ENCODE results near the gene MEIKIN. TPM values are rescaled to one million over a fixed set of nuclear protein-coding genes. Genes with fewer than 3 reads are reported as not detected.

Gene MEIKIN
- total RNA-seq, 1 experiment from 2014 or later, result not detected

- no peaks in the 10 kb centered on the region for H4K20me1 ChIP-seq (ENCODE audit: control insufficient read depth, insufficient read depth, insufficient read length)
- H3K9me3 Mint-ChIP-seq, result peaks cover 18 to 30% of the 10 kb centered on the region in 2 experiments
- WGBS (ENCODE audit: extremely low coverage, insufficient read length, low lambda C conversion rate), result no CpG with 5 or more reads among the region's 2 CpGs
Measured at GRCh38 chr5:131932235-131932634, 13.2 kb downstream of the MEIKIN start.

More at GRCh38 chr5:131932235-131932634, 13.2 kb downstream of the MEIKIN start:
- Histone ChIP-seq H2AK5ac (ENCODE audit: insufficient read length, low read length) (no peak overlapping the region), H2BK12ac (ENCODE audit: insufficient read length, low read depth, low read length) (no peak overlapping the region), H3K23me2 (ENCODE audit: insufficient read length, low read depth, low read length, poor library complexity, severe bottlenecking) (no peaks in the 10 kb centered on the region), H3T11ph (ENCODE audit: low read length) (no peak overlapping the region), H3K18ac (ENCODE audit: insufficient read length, low read depth, low read length) (no peak overlapping the region), H3K14ac (ENCODE audit: insufficient read depth, low read length) (no peak overlapping the region), H3K79me1 (ENCODE audit: insufficient read depth, low read depth, low read length, poor library complexity, severe bottlenecking) (no peaks in the 10 kb centered on the region), H3K9ac (ENCODE audit: extremely low read depth, insufficient read length, low read length) (no peak overlapping the region), H2BK5ac (ENCODE audit: insufficient read length, low read length) (no peak overlapping the region), H2BK15ac (ENCODE audit: low read depth, low read length) (no peak overlapping the region), H3K79me2 (ENCODE audit: insufficient read depth, low read length) (no peaks in the 10 kb centered on the region), H4K8ac (replicated peaks; ENCODE audit: insufficient read length, low read depth, low read length) (no peak overlapping the region), H4K91ac (ENCODE audit: insufficient read length, low read depth, low read length) (no peak overlapping the region), H2BK20ac (ENCODE audit: low read depth, low read length, poor library complexity, severe bottlenecking) (no peak overlapping the region), H3K4me2 (ENCODE audit: insufficient read depth, insufficient read length, low read length) (no peak overlapping the region), H2AFZ (ENCODE audit: low read length) (no peak overlapping the region), H4K5ac (ENCODE audit: insufficient read length, low read depth, low read length) (no peak overlapping the region), H3K27ac (ENCODE audit: insufficient read length, low read depth, low read length) (no peak overlapping the region), H2BK120ac (ENCODE audit: low read depth, low read length, poor library complexity, severe bottlenecking) (no peak overlapping the region), H3K56ac (ENCODE audit: insufficient read length, low read depth, low read length) (no peak overlapping the region), H3K27me3 (ENCODE audit: insufficient read depth, low read length) (no peaks in the 10 kb centered on the region), H3K4ac (ENCODE audit: low read depth, low read length) (no peak overlapping the region), H3K9me3 (ENCODE audit: control insufficient read depth, low read depth, low read length) (no peaks in the 10 kb centered on the region), H3K4me1 (ENCODE audit: insufficient read depth, low read length) (peaks cover 2% of the 10 kb centered on the region; the same call in 1 of the 2 replicates), H3K23ac (ENCODE audit: insufficient read length, low read depth, low read length) (no peak overlapping the region)
- peaks cover 3 to 10% (median 3%) of the 10 kb centered on the region in 3 experiments; a peak in 4 of 7 replicates for H3K36me3 Mint-ChIP-seq (ENCODE audit: insufficient read depth in 1 of 3, low read depth in 3 of 3)
- peaks cover 14 to 16% of the 10 kb centered on the region in 2 experiments for H3K4me1 Mint-ChIP-seq
- 0 out of 7 replicates have a peak overlapping the region, but pooled peaks of 1 of the 3 experiments have one; percentile 46 for H3K27ac Mint-ChIP-seq
- no peak overlapping the region for H3K4me3 Mint-ChIP-seq
- TF ChIP-seq CTCF (conservative IDR thresholded peaks at IDR 0.05), result no peak
- peak; percentile 41 for DNase-seq
- H3K27me3 Mint-ChIP-seq (ENCODE audit: low read depth), result no peaks in the 10 kb centered on the region; the same call in 1 of the 2 replicates

Data from H9 (cell line).